C4-2B (cell line): ENCODE results near the gene CLEC16A.

Experiments
- CTCF ChIP-seq: fragments of 450-650 bp; conservative IDR thresholded peaks from 2 replicates; pipeline ENCODE4 v1.5.1; 2017; ENCODE audit warnings: mild to moderate bottlenecking
- ZFX ChIP-seq: fragments of 450-650 bp; IDR thresholded peaks from 2 replicates; pipeline ENCODE4 v1.6.1; 2017

- TF ChIP-seq CTCF (no peak), ZFX (no peak)
These were observed 177.7 kb downstream of the CLEC16A start for GRCh38 chr16:11121914-11122692.
